Lower leg skin (tissue), 3 donors: Measurements from ENCODE around the gene APOD.
"Not testable (repeated sequence)": the region's sequence is repeated elsewhere in the genome, so short reads cannot be mapped to it uniquely, and the experiment has no call there.

Source experiments
- CTCF ChIP-seq, 3 donors: fragments of 450-650 bp; IDR thresholded peaks; one replicate each; pipeline ENCODE4 v1.5.1; 2016; ENCODE audit warnings: antibody characterized with exemption in 3 of 3, mild to moderate bottlenecking in 3 of 3, moderate library complexity in 2 of 3
- POLR2A ChIP-seq, 2 donors: fragments of 450-650 bp; IDR thresholded peaks; one replicate each; pipeline ENCODE4 v1.6.1; 2016 to 2017; ENCODE audit warnings: antibody characterized with exemption in 2 of 2, mild to moderate bottlenecking in 1 of 2, moderate library complexity in 1 of 2

- TF ChIP-seq CTCF, POLR2A (IDR thresholded peaks at IDR 0.05): not testable (repeated sequence)
Observed at GRCh38 chr3:195623217-195623965, 39.7 kb upstream of the APOD start.
